ENCODE data around the gene C8G. TPM values are rescaled to one million over a fixed set of nuclear protein-coding genes. Genes with fewer than 3 reads are reported as not detected.

The C8G gene
- total and polyA plus RNA-seq, 2 of the 13 experiments (the other 11 are each of a cell fraction or from before 2014, with no cell fraction given): 4.9 to 12.8 TPM

GRCh38 chr9:136960938-136961275 is 15.9 kb downstream of the C8G start (continued):
- TF ChIP-seq, protein P1, sequence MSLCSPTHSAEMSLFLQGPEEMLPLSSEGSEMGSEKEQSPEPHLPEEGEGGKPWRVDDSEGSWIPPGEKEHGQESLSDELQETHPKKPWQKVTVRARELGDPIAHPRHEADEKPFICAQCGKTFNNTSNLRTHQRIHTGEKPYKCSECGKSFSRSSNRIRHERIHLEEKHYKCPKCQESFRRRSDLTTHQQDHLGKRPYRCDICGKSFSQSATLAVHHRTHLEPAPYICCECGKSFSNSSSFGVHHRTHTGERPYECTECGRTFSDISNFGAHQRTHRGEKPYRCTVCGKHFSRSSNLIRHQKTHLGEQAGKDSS (CRISPR knock-in tag; IDR thresholded peaks at IDR 0.05; ENCODE audit: borderline replicate concordance, low read depth): no peak
- TF ChIP-seq KLF11 (CRISPR knock-in tag; IDR thresholded peaks at IDR 0.05): no peak
- TF ChIP-seq, protein P2, sequence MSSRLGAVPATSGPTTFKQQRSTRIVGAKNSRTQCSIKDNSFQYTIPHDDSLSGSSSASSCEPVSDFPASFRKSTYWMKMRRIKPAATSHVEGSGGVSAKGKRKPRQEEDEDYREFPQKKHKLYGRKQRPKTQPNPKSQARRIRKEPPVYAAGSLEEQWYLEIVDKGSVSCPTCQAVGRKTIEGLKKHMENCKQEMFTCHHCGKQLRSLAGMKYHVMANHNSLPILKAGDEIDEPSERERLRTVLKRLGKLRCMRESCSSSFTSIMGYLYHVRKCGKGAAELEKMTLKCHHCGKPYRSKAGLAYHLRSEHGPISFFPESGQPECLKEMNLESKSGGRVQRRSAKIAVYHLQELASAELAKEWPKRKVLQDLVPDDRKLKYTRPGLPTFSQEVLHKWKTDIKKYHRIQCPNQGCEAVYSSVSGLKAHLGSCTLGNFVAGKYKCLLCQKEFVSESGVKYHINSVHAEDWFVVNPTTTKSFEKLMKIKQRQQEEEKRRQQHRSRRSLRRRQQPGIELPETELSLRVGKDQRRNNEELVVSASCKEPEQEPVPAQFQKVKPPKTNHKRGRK (CRISPR knock-in tag; IDR thresholded peaks at IDR 0.05): no peak
- TF ChIP-seq KMT2A (CRISPR knock-in tag; IDR thresholded peaks at IDR 0.05): no peak

DNA sequence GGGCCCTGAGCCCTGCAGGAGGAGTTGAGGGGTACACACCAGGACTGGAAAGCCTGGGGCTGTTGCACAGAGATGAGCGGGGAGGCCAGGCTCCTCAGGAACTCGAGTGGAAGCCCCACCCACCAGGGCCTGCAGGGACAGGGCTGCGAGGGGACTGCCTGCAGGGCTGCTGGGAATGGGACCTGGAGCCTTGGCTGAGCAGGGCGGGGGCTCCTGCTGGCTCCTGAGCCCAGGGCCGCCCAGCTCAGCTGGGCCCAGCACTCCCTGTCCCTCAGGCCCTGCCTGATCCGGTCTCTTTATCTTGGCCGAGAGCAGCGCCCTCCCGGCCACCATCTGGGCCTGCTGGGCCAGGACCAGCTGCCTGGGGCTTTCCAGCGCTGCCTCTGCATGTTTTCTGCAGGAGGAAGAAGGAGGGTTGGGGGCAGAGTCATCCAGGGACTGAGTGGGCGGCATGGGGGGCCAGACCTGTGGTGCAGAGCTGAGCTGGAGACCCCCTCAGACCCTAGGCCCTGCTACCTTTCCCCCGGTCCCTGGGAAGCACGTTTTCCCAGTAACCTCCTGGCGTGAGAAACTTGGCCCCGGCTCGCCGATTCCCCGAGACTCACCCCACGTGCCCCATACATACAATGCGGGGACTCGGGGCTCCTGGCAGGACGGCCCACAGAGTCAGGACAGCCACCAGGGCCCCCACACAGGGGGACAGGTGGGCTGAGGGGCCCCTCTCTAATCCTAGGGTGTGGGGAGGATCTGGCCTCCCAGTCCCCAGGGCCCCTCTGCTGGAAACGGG is 16.4 kb downstream of the C8G start:
- H3K4me3 ChIP-seq (replicated peaks in 1 of 3; ENCODE audit: insufficient read depth in 1 of 3, low read depth in 2 of 3, low read length in 3 of 3): no peak overlapping the region
- 63% methylated on average over 11 of the region's 23 CpGs for WGBS (ENCODE audit: low lambda C conversion rate)
- H3K9me3 ChIP-seq (ENCODE audit: low read length): no peaks in the 10 kb centered on the region
- intact Hi-C loops (cut with micrococcal nuclease; ENCODE audit: unreplicated experiment): no loop called here
- TF ChIP-seq GFI1 (CRISPR knock-in tag; IDR thresholded peaks at IDR 0.05; ENCODE audit: borderline replicate concordance): no peak
- peak; percentile 68 for TF ChIP-seq AGO1 (IDR thresholded peaks at IDR 0.05; ENCODE audit: low read depth, low read length, poor library complexity, severe bottlenecking)
- BruUV-seq (replicated peaks): no TSS peak
- H3K4me2 ChIP-seq (ENCODE audit: low read depth, low read length): no peak overlapping the region
- H3K9ac ChIP-seq (ENCODE audit: insufficient read depth, low read depth, low read length): no peak overlapping the region
- H3K4me1 ChIP-seq (ENCODE audit: insufficient read depth, low read length): peaks cover 15% of the 10 kb centered on the region
- ChIA-PET POLR2A (interaction anchor here (1.1 to 1.3 kb wide), 2 partner anchors 12 to 14 kb away, joined by 3 to 7 read pairs; no protein-coding TSS in a partner anchor), CTCF (ENCODE audit: low intra/inter-chr PET ratio, low total read pairs) (no interaction called here)
- FAIRE-seq: no peak
- H3K27me3 ChIP-seq (ENCODE audit: control insufficient read depth in 1 of 2, insufficient read depth in 2 of 2, low read length in 2 of 2): peaks cover 15 to 52% of the 10 kb centered on the region in 2 experiments
- DNase-seq (ENCODE audit: low spot score): no peak
- no peak overlapping the region for H2AFZ ChIP-seq (ENCODE audit: low read length)
- no peak overlapping the region for H3K27ac ChIP-seq (ENCODE audit: extremely low read length, insufficient read depth, low read length)
- peak; percentile 49 for ATAC-seq
- in situ Hi-C loops (cut with HindIII; ENCODE audit: extremely low pct_ligation_motif_present, low pct_unique_long_range_greater_than_20kb): no loop called here
- no peaks in the 10 kb centered on the region for H4K20me1 ChIP-seq (ENCODE audit: insufficient read depth, low read length)
- no peaks in the 10 kb centered on the region for H3K36me3 ChIP-seq (replicated peaks in 1 of 2; ENCODE audit: control insufficient read depth in 1 of 2, insufficient read depth in 2 of 2, low read length in 2 of 2)
- no peaks in the 10 kb centered on the region for H3K79me2 ChIP-seq (ENCODE audit: insufficient read depth, low read length)
